Sciatic nerve (tissue), 2 donors: ENCODE data around the gene FOXL2NB. TPM values are rescaled to one million over a fixed set of nuclear protein-coding genes. Genes with fewer than 3 reads are reported as not detected.

ENCODE experiments used
- ATAC-seq: fragments of 200-7000 bp; cut with Tn5 transposase; one replicate; pipeline ENCODE4 v1.9.1; 2020; ENCODE audit warnings: mild to moderate bottlenecking, moderate library complexity
- DNase-seq: peaks from one replicate; pipeline ENCODE4 v3.0.0-alpha.2; 2020; ENCODE audit warnings: low spot score
- intact Hi-C: fragments of 100-400 bp; cut with DNase I; formaldehyde crosslinking; loops from one replicate; pipeline ENCODE4 v1.14.2; 2022
- total RNA-seq: library from RNA; stranded (reverse); fragmentation: NEBNext Ultra II Directional; extraction: Animal tissue kit (Norgen Biotek cat#: 25700); gene quantifications from one replicate; pipeline ENCODE4 v1.2.1, GENCODE V29; 2021
- donor health status: DM: no; HTN: no; CAD: no.
- donor health status: DM: no; HTN: no; CAD: no.

The FOXL2NB gene
- total RNA-seq, 1 donor from 2014 or later, result not detected

GRCh38 chr3:138942861-138943623 lies 4.0 kb upstream of the FOXL2NB start:
- intact Hi-C loops, result no loop called here
- ATAC-seq, result no peak
- no peak for DNase-seq

- intact Hi-C loops, result no loop called here
- DNase-seq (no peak), ATAC-seq (no peak)
Measured at GRCh38 chr3:138943724-138944653, 3.0 kb upstream of the FOXL2NB start.

- no peak for ATAC-seq
- intact Hi-C loops, result no loop called here
- no peak for DNase-seq
Measured at GRCh38 chr3:138944654-138944928, 2.4 kb upstream of the FOXL2NB start.

- no peak for DNase-seq
- ATAC-seq, result no peak
- intact Hi-C loops, result no loop called here
Measured at GRCh38 chr3:138944929-138945708, 1.9 kb upstream of the FOXL2NB start.

GRCh38 chr3:138945709-138946662 lies 1.0 kb upstream of the FOXL2NB start:
- intact Hi-C loops, result no loop called here
- ATAC-seq (no peak), DNase-seq (no peak)

- ATAC-seq, result no peak
- intact Hi-C loops, result no loop called here
- DNase-seq, result no peak
Measured at GRCh38 chr3:138947495-138948121, 591 bp downstream of the FOXL2NB start.

- DNase-seq (no peak), ATAC-seq (no peak)
- intact Hi-C loops, result no loop called here
Measured at GRCh38 chr3:138948371-138949001, 1.5 kb downstream of the FOXL2NB start.

- intact Hi-C loops, result no loop called here
Measured at GRCh38 chr3:138949002-138949418, 2.0 kb downstream of the FOXL2NB start.

GRCh38 chr3:138949445-138950005 lies 2.5 kb downstream of the FOXL2NB start:
- intact Hi-C loops, result no loop called here
- ATAC-seq (no peak), DNase-seq (no peak)

More at GRCh38 chr3:138949002-138949418, 2.0 kb downstream of the FOXL2NB start:
- ATAC-seq (no peak), DNase-seq (no peak)

GRCh38 chr3:138950006-138950644 lies 3.1 kb downstream of the FOXL2NB start:
- DNase-seq (no peak), ATAC-seq (peak; percentile 68)
- intact Hi-C loops, result no loop called here

GRCh38 chr3:138950701-138951100 lies 3.7 kb downstream of the FOXL2NB start:
- DNase-seq, result no peak
- intact Hi-C loops, result no loop called here
- no peak for ATAC-seq

GRCh38 chr3:138960417-138960852 lies 13.4 kb downstream of the FOXL2NB start:
- DNase-seq, result no peak
- no peak for ATAC-seq
- intact Hi-C loops, result no loop called here

GRCh38 chr3:138962854-138963560 lies 16.0 kb downstream of the FOXL2NB start:
- intact Hi-C loops, result no loop called here
- no peak for ATAC-seq
- no peak for DNase-seq

GRCh38 chr3:138964264-138964663 lies 17.2 kb downstream of the FOXL2NB start:
- intact Hi-C loops, result no loop called here
- ATAC-seq (no peak), DNase-seq (no peak)

GRCh38 chr3:138964923-138965322 lies 17.9 kb downstream of the FOXL2NB start:
- no peak for ATAC-seq
- intact Hi-C loops, result no loop called here

GRCh38 chr3:138971766-138972320 lies 24.8 kb downstream of the FOXL2NB start:
- ATAC-seq, result no peak
- no peak for DNase-seq
- intact Hi-C loops, result no loop called here

More at GRCh38 chr3:138964923-138965322, 17.9 kb downstream of the FOXL2NB start:
- no peak for DNase-seq
